Pancreas (tissue), 10 donors: ENCODE data around the gene VPS13D. TPM values are rescaled to one million over a fixed set of nuclear protein-coding genes. Genes with fewer than 3 reads are reported as not detected.

ENCODE experiments used
- ATAC-seq, 4 donors: fragments of 200-7000 bp; cut with Tn5 transposase; one replicate each; pipeline versions ENCODE4 v1.8.0 to v1.9.1; 2020; ENCODE audit warnings: mild to moderate bottlenecking in 4 of 4, moderate library complexity in 4 of 4
- DNase-seq, 6 donors: peaks; one replicate each; pipeline ENCODE4 v3.0.0-alpha.2; 2020
- FAIRE-seq: peaks from 2 replicates; lab custom pipeline; 2012; peaks lifted over from hg19 to GRCh38; lab: Jason Lieb, UNC
- H3K27ac ChIP-seq, 4 donors: fragments of 200-600 bp; sonication (generic); 1 replicate in 3 of 4; 2 replicates in 1 of 4; pipeline versions ENCODE4 v1.5.0 to v1.8.0; 2020
- H3K27me3 ChIP-seq, 4 donors: fragments of 200-600 bp; one replicate each; pipeline ENCODE4 v1.8.0; 2021
- H3K36me3 ChIP-seq, 3 donors: fragments of 200-600 bp; sonication (generic) in 1 of 3; one replicate each; pipeline versions ENCODE4 v1.5.0 to v1.8.0; 2020 to 2021
- H3K4me1 ChIP-seq, 3 donors: fragments of 200-600 bp; one replicate each; pipeline ENCODE4 v1.8.0; 2021
- H3K4me3 ChIP-seq, 4 donors: fragments of 200-600 bp; sonication (generic) in 2 of 4; one replicate each; pipeline versions ENCODE4 v1.5.0 to v1.8.0; 2020 to 2021
- H3K9me3 ChIP-seq, 4 donors: fragments of 200-600 bp; one replicate each; pipeline ENCODE4 v1.8.0; 2021
- WGBS, 2 donors: extraction: QIAGEN DNeasy Blood & Tissue Kit; methylation state at CpG; one replicate each; pipeline ENCODE4 v1.1.7; 2013; 5-methylcytosine and 5-hydroxymethylcytosine counted together
- intact Hi-C, 3 donors: fragments of 100-400 bp; cut with DNase I; formaldehyde crosslinking; loops; one replicate each; pipeline versions ENCODE4 v1.11.1 to v1.14.2; 2022
- polyA plus RNA-seq, 2 donors: library from polyadenylated mRNA; stranded (reverse); fragments of 200-250 nt; gene quantifications; one replicate each; pipeline ENCODE4 v1.2.3, GENCODE V29; 2013
- total RNA-seq, 6 donors: library from RNA; stranded (reverse); fragmentation: NEBNext Ultra II Directional in 4 of 6; extraction: Animal tissue kit (Norgen Biotek cat#: 25700) in 4 of 6; gene quantifications; one replicate each; pipeline versions ENCODE4 v1.2.1 to v1.2.4, GENCODE V29; 2021 to 2023
- TF ChIP-seq, protein P1 (sequence below), 4 donors: fragments of 200-600 bp; sonication (generic) in 3 of 4; IDR thresholded peaks; one replicate each; pipeline versions ENCODE4 v1.5.0 to v1.8.0; 2021; ENCODE audit warnings: antibody characterized with exemption in 4 of 4
- donor health status: healthy with polysubstance abuse.
- donor health status: DM: no; HTN: no; CAD: no; lungs with moderate emphysema.
- donor health status: DM: no; HTN: no; CAD: no.
- donor health status: control.
- donor health status: control.
- donor health status: Bipolar disorder and iron deficiency.
- donor health status: DM: yes; HTN: yes; CAD: no.
- donor health status: DM: no; HTN: no; CAD: no.
- donor health status: DM: no; HTN: no; CAD: no.
- donor health status: DM: yes; HTN: yes; CAD: no.

VPS13D gene
- total and polyA plus RNA-seq, 8 donors, result 13.7 to 39.0 (median 24.8) TPM

DNA sequence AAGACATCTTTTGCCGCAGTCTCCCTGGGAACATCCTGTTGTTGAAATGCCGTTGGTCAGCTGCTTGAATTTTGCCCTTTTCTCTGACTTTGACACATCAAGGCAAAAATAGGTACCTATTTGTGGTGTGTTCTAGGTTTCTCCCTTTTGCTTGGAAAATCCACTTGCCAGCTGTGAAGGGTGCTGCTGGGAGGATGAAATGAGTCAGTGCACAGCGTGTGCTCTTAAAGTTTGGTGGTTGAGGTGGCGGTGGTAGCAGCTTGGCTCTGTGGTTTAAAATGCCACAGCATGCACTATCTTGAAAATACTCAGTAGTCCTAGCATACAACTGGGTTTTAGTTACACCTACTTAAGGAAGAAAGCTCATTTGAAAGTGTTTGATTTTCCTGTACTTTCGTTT is 204.3 kb downstream of the VPS13D start:
- ATAC-seq, result peak; percentile 59 to 65 (median 62)
- no peaks in the 10 kb centered on the region for H3K9me3 ChIP-seq
- no peak for DNase-seq
- H3K4me3 ChIP-seq, result no peak overlapping the region
- peaks cover 14 to 26% (median 25%) of the 10 kb centered on the region in 3 donors for H3K4me1 ChIP-seq
- WGBS, 2 donors, result 47 to 55% methylated on average over 5 of the region's 5 CpGs
- no peak for FAIRE-seq
- H3K27me3 ChIP-seq, result no peaks in the 10 kb centered on the region
- TF ChIP-seq, protein P1, sequence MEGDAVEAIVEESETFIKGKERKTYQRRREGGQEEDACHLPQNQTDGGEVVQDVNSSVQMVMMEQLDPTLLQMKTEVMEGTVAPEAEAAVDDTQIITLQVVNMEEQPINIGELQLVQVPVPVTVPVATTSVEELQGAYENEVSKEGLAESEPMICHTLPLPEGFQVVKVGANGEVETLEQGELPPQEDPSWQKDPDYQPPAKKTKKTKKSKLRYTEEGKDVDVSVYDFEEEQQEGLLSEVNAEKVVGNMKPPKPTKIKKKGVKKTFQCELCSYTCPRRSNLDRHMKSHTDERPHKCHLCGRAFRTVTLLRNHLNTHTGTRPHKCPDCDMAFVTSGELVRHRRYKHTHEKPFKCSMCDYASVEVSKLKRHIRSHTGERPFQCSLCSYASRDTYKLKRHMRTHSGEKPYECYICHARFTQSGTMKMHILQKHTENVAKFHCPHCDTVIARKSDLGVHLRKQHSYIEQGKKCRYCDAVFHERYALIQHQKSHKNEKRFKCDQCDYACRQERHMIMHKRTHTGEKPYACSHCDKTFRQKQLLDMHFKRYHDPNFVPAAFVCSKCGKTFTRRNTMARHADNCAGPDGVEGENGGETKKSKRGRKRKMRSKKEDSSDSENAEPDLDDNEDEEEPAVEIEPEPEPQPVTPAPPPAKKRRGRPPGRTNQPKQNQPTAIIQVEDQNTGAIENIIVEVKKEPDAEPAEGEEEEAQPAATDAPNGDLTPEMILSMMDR (IDR thresholded peaks at IDR 0.05), result no peak
- peak overlapping the region in 2 of 4 donors; percentile 9 to 50 for H3K27ac ChIP-seq
- intact Hi-C loops, result no loop called here
- no peaks in the 10 kb centered on the region for H3K36me3 ChIP-seq

- Histone ChIP-seq H3K4me1 (peaks cover 14 to 26% (median 25%) of the 10 kb centered on the region in 3 donors), H3K27me3 (no peaks in the 10 kb centered on the region), H3K27ac (peak overlapping the region in 1 of 4 donors; percentile 9), H3K4me3 (no peak overlapping the region), H3K9me3 (no peaks in the 10 kb centered on the region), H3K36me3 (no peaks in the 10 kb centered on the region)
- DNase-seq (no peak), FAIRE-seq (no peak), ATAC-seq (no peak)
- intact Hi-C loops, result no loop called here
- WGBS, 2 donors, result 51 to 57% methylated on average over 2 of the region's 2 CpGs
- TF ChIP-seq, protein P1 (IDR thresholded peaks at IDR 0.05), result no peak
Measured at GRCh38 chr1:12434686-12435085, 204.9 kb downstream of the VPS13D start.

DNA sequence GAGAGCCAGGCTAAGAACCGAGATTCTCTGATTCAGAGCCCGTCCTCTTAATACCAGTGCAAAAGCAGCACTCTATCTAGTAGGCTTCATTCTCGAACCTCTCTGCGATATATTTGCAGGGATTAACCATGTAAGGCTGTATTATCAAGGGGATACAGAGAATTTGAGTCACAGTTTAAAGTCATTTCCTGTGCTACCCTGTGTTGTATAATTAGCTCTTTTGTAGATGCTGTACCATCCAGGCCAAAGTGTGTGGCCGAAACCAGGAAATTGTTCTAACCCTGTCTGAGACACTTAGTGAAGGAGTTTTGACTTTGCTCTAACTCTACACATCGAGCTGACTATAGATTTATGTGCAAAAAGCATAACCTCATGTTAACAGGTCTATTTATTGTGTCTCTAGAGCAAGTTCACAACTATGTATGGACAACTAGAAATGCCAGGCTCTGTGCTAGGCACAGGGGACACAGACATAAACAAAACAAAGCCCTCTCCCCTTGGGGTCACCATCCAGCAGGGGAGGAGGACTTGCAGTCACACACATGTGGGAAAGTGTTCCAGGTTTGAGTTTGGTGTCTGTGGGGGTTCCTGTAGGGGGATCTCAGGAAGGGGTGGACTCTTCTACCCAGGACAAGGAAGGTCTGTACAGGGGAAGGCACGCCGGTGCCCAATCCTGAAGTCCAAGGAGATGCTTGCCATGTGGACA is 206.0 kb downstream of the VPS13D start:
- peaks cover 14 to 26% (median 25%) of the 10 kb centered on the region in 3 donors for H3K4me1 ChIP-seq
- TF ChIP-seq, protein P1 (IDR thresholded peaks at IDR 0.05), result no peak
- H3K27me3 ChIP-seq, result no peaks in the 10 kb centered on the region
- H3K27ac ChIP-seq, result peak overlapping the region in 1 of 4 donors; percentile 5
- WGBS, 2 donors, result 84 to 87% methylated on average over 8 of the region's 8 CpGs
- FAIRE-seq (no peak), DNase-seq (no peak), ATAC-seq (peak in 1 of 4 donors; percentile 4)
- intact Hi-C loops, result no loop called here
- H3K36me3 ChIP-seq, result no peaks in the 10 kb centered on the region
- no peak overlapping the region for H3K4me3 ChIP-seq
- H3K9me3 ChIP-seq, result no peaks in the 10 kb centered on the region

- Histone ChIP-seq H3K27ac (no peak overlapping the region), H3K36me3 (no peaks in the 10 kb centered on the region), H3K9me3 (no peaks in the 10 kb centered on the region), H3K4me3 (no peak overlapping the region), H3K27me3 (no peaks in the 10 kb centered on the region), H3K4me1 (peaks cover 14 to 26% (median 25%) of the 10 kb centered on the region in 3 donors)
- ATAC-seq (no peak), DNase-seq (no peak), FAIRE-seq (no peak)
- TF ChIP-seq, protein P1 (IDR thresholded peaks at IDR 0.05), result no peak
- intact Hi-C loops, result no loop called here
- 90 to 97% methylated on average over 2 of the region's 2 CpGs for WGBS, 2 donors
Measured at GRCh38 chr1:12436345-12436658, 206.5 kb downstream of the VPS13D start.
